NCI-H1105 (cell line): ENCODE data around the gene GATA5.
"Not testable (repeated sequence)": the region's sequence is repeated elsewhere in the genome, so short reads cannot be mapped to it uniquely, and the experiment has no call there.

Experiments
- DNase-seq: peaks from one replicate; lab custom pipeline; 2025; lab: John Stamatoyannopoulos, UW

Gene GATA5

GRCh38 chr20:62430866-62431447 lies 44.8 kb downstream of the GATA5 start:
- DNase-seq, result no peak

GRCh38 chr20:62430311-62430853 lies 45.4 kb downstream of the GATA5 start:
- no peak for DNase-seq

GRCh38 chr20:62429455-62430310 lies 46.1 kb downstream of the GATA5 start:
- DNase-seq, result no peak

- DNase-seq, result no peak
Observed at GRCh38 chr20:62428396-62429295, 47.1 kb downstream of the GATA5 start.

GRCh38 chr20:62428002-62428372 lies 47.8 kb downstream of the GATA5 start:
- DNase-seq, result no peak

- peak; percentile 51 for DNase-seq
Observed at GRCh38 chr20:62427172-62428001, 48.4 kb downstream of the GATA5 start, which contains the start of gene RBBP8NL. Gene RBBP8NL (minus strand): TSS chr20:62427539. CDS start chr20:62419647, 7,892 bp downstream.

- no peak for DNase-seq
Observed at GRCh38 chr20:62426699-62427131, 49.1 kb downstream of the GATA5 start.

- not testable (repeated sequence) for DNase-seq
Observed at GRCh38 chr20:62426059-62426348, 49.8 kb downstream of the GATA5 start.

GRCh38 chr20:62425281-62426058 lies 50.3 kb downstream of the GATA5 start:
- no peak for DNase-seq

GRCh38 chr20:62424249-62425107 lies 51.3 kb downstream of the GATA5 start:
- no peak for DNase-seq

- no peak for DNase-seq
Observed at GRCh38 chr20:62423326-62423706, 52.5 kb downstream of the GATA5 start.

- DNase-seq, result no peak
Observed at GRCh38 chr20:62422636-62423325, 53.0 kb downstream of the GATA5 start.

- no peak for DNase-seq
Observed at GRCh38 chr20:62421716-62421990, 54.1 kb downstream of the GATA5 start.

- no peak for DNase-seq
Observed at GRCh38 chr20:62420846-62421715, 54.7 kb downstream of the GATA5 start.

GRCh38 chr20:62419759-62420158 lies 56.0 kb downstream of the GATA5 start:
- no peak for DNase-seq

- DNase-seq, result no peak
Observed at GRCh38 chr20:62418709-62419487, 56.9 kb downstream of the GATA5 start.

- DNase-seq, result no peak
Observed at GRCh38 chr20:62417981-62418708, 57.6 kb downstream of the GATA5 start.
